ENCODE results near the gene PAQR3. TPM values are rescaled to one million over a fixed set of nuclear protein-coding genes. Genes with fewer than 3 reads are reported as not detected.

Gene PAQR3
- total RNA-seq, result 14.2 and 19.5 TPM in 2 replicates

GRCh38 chr4:78938868-78939666 is at the start of gene PAQR3:
PAQR3 (minus strand) TSS chr4:78939438; CDS start chr4:78939224, 214 bp downstream.

Small RNAs within 50 kb of the gene (small RNA-seq; reads per million reads assigned to genes)
- gene RN7SL127P, result not detected

Other genes starting within 250 kb of the PAQR3 start
- gene BMP2K, start 163.1 kb downstream of the PAQR3 start, total RNA-seq, result 171 and 249 TPM in 2 replicates